ENCODE results near the gene REPIN1.

Gene REPIN1

GRCh38 chr7:150409300-150410030 lies 40.8 kb downstream of the REPIN1 start:
- no peak overlapping the region for H3K9ac ChIP-seq (ENCODE audit: low read length)

GRCh38 chr7:150410131-150410530 lies 41.5 kb downstream of the REPIN1 start:
- Histone ChIP-seq H3K4me1 (ENCODE audit: control insufficient read depth, insufficient read depth, low read length) (peaks cover 16% of the 10 kb centered on the region), H3K36me3 (ENCODE audit: control insufficient read depth, insufficient read depth, low read length) (peaks cover 24% of the 10 kb centered on the region; the same call in 1 of the 2 replicates), H3K27ac (ENCODE audit: low read depth, low read length) (no peak overlapping the region)

More at GRCh38 chr7:150409300-150410030, 40.8 kb downstream of the REPIN1 start:
- peaks cover 20% of the 10 kb centered on the region for H3K4me1 ChIP-seq (ENCODE audit: control insufficient read depth, insufficient read depth, low read length)
- H3K27ac ChIP-seq (ENCODE audit: low read depth, low read length), result no peak overlapping the region
- no peak overlapping the region for H3K4me3 ChIP-seq (ENCODE audit: low read depth, low read length)
- H3K36me3 ChIP-seq (ENCODE audit: control insufficient read depth, insufficient read depth, low read length), result peaks cover 24% of the 10 kb centered on the region; the same call in 1 of the 2 replicates
- no peaks in the 10 kb centered on the region for H3K27me3 ChIP-seq (ENCODE audit: control insufficient read depth, insufficient read depth, low read length)
- no peaks in the 10 kb centered on the region for H3K9me3 ChIP-seq (ENCODE audit: control insufficient read depth, insufficient read depth, low read depth, low read length)

GRCh38 chr7:150410680-150411346 lies 42.2 kb downstream of the REPIN1 start:
- H3K9ac ChIP-seq (ENCODE audit: low read length), result no peak overlapping the region
- peaks cover 24% of the 10 kb centered on the region; the same call in 1 of the 2 replicates for H3K36me3 ChIP-seq (ENCODE audit: control insufficient read depth, insufficient read depth, low read length)
- no peak overlapping the region for H3K4me3 ChIP-seq (ENCODE audit: low read depth, low read length)
- H3K4me1 ChIP-seq (ENCODE audit: control insufficient read depth, insufficient read depth, low read length), result peaks cover 15% of the 10 kb centered on the region
- H3K27me3 ChIP-seq (ENCODE audit: control insufficient read depth, insufficient read depth, low read length), result no peaks in the 10 kb centered on the region
- H3K27ac ChIP-seq (ENCODE audit: low read depth, low read length), result no peak overlapping the region
- H3K9me3 ChIP-seq (ENCODE audit: control insufficient read depth, insufficient read depth, low read depth, low read length), result no peaks in the 10 kb centered on the region

More at GRCh38 chr7:150410131-150410530, 41.5 kb downstream of the REPIN1 start:
- H3K4me3 ChIP-seq (ENCODE audit: low read depth, low read length), result no peak overlapping the region
- no peaks in the 10 kb centered on the region for H3K9me3 ChIP-seq (ENCODE audit: control insufficient read depth, insufficient read depth, low read depth, low read length)
- H3K27me3 ChIP-seq (ENCODE audit: control insufficient read depth, insufficient read depth, low read length), result no peaks in the 10 kb centered on the region
- H3K9ac ChIP-seq (ENCODE audit: low read length), result no peak overlapping the region

GRCh38 chr7:150411606-150412005 lies 43.0 kb downstream of the REPIN1 start:
- H3K9me3 ChIP-seq (ENCODE audit: control insufficient read depth, insufficient read depth, low read depth, low read length), result no peaks in the 10 kb centered on the region
- no peak overlapping the region for H3K4me3 ChIP-seq (ENCODE audit: low read depth, low read length)
- H3K27ac ChIP-seq (ENCODE audit: low read depth, low read length), result no peak overlapping the region
- H3K9ac ChIP-seq (ENCODE audit: low read length), result no peak overlapping the region
- peaks cover 7% of the 10 kb centered on the region for H3K4me1 ChIP-seq (ENCODE audit: control insufficient read depth, insufficient read depth, low read length)
- peaks cover 24% of the 10 kb centered on the region; the same call in 1 of the 2 replicates for H3K36me3 ChIP-seq (ENCODE audit: control insufficient read depth, insufficient read depth, low read length)
- H3K27me3 ChIP-seq (ENCODE audit: control insufficient read depth, insufficient read depth, low read length), result no peaks in the 10 kb centered on the region

- Histone ChIP-seq H3K9ac (ENCODE audit: low read length) (no peak overlapping the region), H3K4me3 (ENCODE audit: low read depth, low read length) (no peak overlapping the region), H3K9me3 (ENCODE audit: control insufficient read depth, insufficient read depth, low read depth, low read length) (no peaks in the 10 kb centered on the region), H3K27me3 (ENCODE audit: control insufficient read depth, insufficient read depth, low read length) (no peaks in the 10 kb centered on the region), H3K36me3 (ENCODE audit: control insufficient read depth, insufficient read depth, low read length) (peaks cover 24% of the 10 kb centered on the region; the same call in 1 of the 2 replicates), H3K4me1 (ENCODE audit: control insufficient read depth, insufficient read depth, low read length) (peaks cover 3% of the 10 kb centered on the region), H3K27ac (ENCODE audit: low read depth, low read length) (no peak overlapping the region)
Measured at GRCh38 chr7:150412016-150412415, 43.4 kb downstream of the REPIN1 start.

- H3K4me1 ChIP-seq (ENCODE audit: control insufficient read depth, insufficient read depth, low read length), result no peaks in the 10 kb centered on the region
- no peak overlapping the region for H3K27ac ChIP-seq (ENCODE audit: low read depth, low read length)
Measured at GRCh38 chr7:150412518-150413488, 44.2 kb downstream of the REPIN1 start.

GRCh38 chr7:150413640-150414081 lies 45.0 kb downstream of the REPIN1 start:
- Histone ChIP-seq H3K27ac (ENCODE audit: low read depth, low read length) (no peak overlapping the region), H3K27me3 (ENCODE audit: control insufficient read depth, insufficient read depth, low read length) (no peaks in the 10 kb centered on the region), H3K4me1 (ENCODE audit: control insufficient read depth, insufficient read depth, low read length) (no peaks in the 10 kb centered on the region), H3K4me3 (ENCODE audit: low read depth, low read length) (no peak overlapping the region), H3K36me3 (ENCODE audit: control insufficient read depth, insufficient read depth, low read length) (peaks cover 21% of the 10 kb centered on the region; the same call in 1 of the 2 replicates), H3K9ac (ENCODE audit: low read length) (no peak overlapping the region), H3K9me3 (ENCODE audit: control insufficient read depth, insufficient read depth, low read depth, low read length) (no peaks in the 10 kb centered on the region)

More at GRCh38 chr7:150412518-150413488, 44.2 kb downstream of the REPIN1 start:
- Histone ChIP-seq H3K9ac (ENCODE audit: low read length) (no peak overlapping the region), H3K4me3 (ENCODE audit: low read depth, low read length) (no peak overlapping the region), H3K36me3 (ENCODE audit: control insufficient read depth, insufficient read depth, low read length) (peaks cover 24% of the 10 kb centered on the region; the same call in 1 of the 2 replicates), H3K9me3 (ENCODE audit: control insufficient read depth, insufficient read depth, low read depth, low read length) (no peaks in the 10 kb centered on the region), H3K27me3 (ENCODE audit: control insufficient read depth, insufficient read depth, low read length) (no peaks in the 10 kb centered on the region)

GRCh38 chr7:150415161-150416153 lies 46.8 kb downstream of the REPIN1 start:
- Histone ChIP-seq H3K9ac (ENCODE audit: low read length) (no peak overlapping the region), H3K9me3 (ENCODE audit: control insufficient read depth, insufficient read depth, low read depth, low read length) (no peaks in the 10 kb centered on the region), H3K27ac (ENCODE audit: low read depth, low read length) (no peak overlapping the region), H3K36me3 (ENCODE audit: control insufficient read depth, insufficient read depth, low read length) (peaks cover 9% of the 10 kb centered on the region; the same call in 1 of the 2 replicates), H3K27me3 (ENCODE audit: control insufficient read depth, insufficient read depth, low read length) (peaks cover 1% of the 10 kb centered on the region; the same call in 1 of the 2 replicates), H3K4me3 (ENCODE audit: low read depth, low read length) (no peak overlapping the region), H3K4me1 (ENCODE audit: control insufficient read depth, insufficient read depth, low read length) (no peaks in the 10 kb centered on the region)

- H3K27me3 ChIP-seq (ENCODE audit: control insufficient read depth, insufficient read depth, low read length), result peaks cover 6% of the 10 kb centered on the region; the same call in 1 of the 2 replicates
- no peak overlapping the region for H3K27ac ChIP-seq (ENCODE audit: low read depth, low read length)
- H3K9ac ChIP-seq (ENCODE audit: low read length), result no peak overlapping the region
- H3K4me1 ChIP-seq (ENCODE audit: control insufficient read depth, insufficient read depth, low read length), result peaks cover 3% of the 10 kb centered on the region; the same call in 1 of the 2 replicates
- 0 out of 2 replicates have a peak, but pooled peaks cover 2% of the 10 kb centered on the region for H3K36me3 ChIP-seq (ENCODE audit: control insufficient read depth, insufficient read depth, low read length)
- no peak overlapping the region for H3K4me3 ChIP-seq (ENCODE audit: low read depth, low read length)
- no peaks in the 10 kb centered on the region for H3K9me3 ChIP-seq (ENCODE audit: control insufficient read depth, insufficient read depth, low read depth, low read length)
Measured at GRCh38 chr7:150417239-150417638, 48.6 kb downstream of the REPIN1 start.

Measured in HUES6 (cell line).